ENCODE results near the gene WFDC1.

WFDC1 gene

DNA sequence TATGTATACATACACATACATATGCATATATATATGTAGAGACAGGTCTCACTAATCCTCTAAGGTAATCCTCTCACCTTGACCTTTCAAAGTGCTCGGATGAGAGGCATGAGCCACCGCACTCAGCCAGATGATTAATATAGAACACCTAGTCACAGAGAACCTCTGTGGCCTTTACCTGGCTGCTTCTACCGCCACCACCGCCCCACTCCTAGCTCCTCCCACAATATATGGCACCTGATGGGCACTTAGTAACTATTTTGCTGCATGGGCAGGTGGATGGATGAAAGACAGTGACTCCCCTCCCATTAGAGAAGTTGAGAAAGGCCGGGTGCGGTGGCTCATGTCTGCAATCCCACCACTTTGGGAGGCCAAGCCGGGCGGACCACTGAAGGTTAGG is 57.0 kb downstream of the WFDC1 start:
- no peak for DNase-seq (ENCODE audit: low read depth)

DNA sequence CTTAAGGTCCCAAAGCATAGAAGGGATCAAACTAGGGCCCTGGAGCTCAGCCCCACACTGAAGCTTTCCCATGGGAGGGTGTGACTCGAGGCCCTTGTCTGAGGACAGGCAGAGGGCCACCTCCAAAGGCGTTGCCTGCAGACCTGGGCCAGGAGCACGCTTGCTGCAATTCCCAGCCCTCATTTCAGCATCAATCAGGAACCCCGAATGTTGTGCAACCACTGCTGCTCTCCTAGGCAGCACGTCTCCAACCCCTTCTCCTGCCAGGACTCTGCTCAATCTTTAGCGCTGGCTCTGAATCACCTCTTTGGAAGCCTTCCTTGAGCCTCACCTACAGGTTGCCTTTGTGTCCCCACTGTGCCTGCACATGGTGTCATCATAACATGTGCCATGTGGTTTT is 59.6 kb downstream of the WFDC1 start:
- no peak for DNase-seq (ENCODE audit: low read depth)

DNA sequence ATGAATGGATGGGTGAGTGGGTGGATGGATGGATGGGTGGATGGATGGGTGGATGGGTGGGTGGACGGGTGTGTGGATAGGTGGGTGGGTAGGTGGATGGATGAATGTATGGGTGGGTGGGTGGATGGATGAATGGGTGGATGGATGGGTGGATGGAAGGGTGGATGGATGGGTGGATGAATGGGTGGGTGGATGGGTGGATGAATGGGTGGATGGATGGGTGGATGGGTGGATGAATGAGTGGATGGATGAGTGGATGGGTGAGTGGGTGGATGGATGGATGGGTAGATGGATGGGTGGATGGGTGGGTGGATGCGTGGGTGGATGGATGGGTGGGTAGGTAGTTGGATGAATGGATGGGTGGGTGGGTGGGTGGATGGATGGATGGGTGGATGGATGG is 60.5 kb downstream of the WFDC1 start:
- no peak for DNase-seq (ENCODE audit: low read depth)

DNA sequence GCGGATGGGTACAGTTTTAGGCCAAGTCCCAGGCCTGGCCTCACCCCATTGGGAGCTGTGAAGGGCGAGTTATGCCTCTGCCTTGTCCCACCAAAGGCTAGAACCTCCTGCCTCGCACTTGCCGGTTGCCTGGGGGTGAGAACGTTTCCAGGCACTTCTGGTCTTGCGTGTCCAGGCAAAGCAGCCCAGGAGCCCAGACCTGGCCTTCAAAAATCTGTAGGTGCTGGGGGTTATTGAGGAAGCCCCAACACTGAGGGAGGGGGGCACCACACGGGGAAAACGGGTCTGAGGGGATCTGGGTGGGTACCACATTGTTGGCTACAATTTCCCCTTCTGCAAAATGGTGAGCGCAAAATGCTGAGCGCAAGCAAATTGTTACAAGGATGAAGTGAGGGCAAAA is 61.5 kb downstream of the WFDC1 start:
- DNase-seq (ENCODE audit: low read depth), result no peak

DNA sequence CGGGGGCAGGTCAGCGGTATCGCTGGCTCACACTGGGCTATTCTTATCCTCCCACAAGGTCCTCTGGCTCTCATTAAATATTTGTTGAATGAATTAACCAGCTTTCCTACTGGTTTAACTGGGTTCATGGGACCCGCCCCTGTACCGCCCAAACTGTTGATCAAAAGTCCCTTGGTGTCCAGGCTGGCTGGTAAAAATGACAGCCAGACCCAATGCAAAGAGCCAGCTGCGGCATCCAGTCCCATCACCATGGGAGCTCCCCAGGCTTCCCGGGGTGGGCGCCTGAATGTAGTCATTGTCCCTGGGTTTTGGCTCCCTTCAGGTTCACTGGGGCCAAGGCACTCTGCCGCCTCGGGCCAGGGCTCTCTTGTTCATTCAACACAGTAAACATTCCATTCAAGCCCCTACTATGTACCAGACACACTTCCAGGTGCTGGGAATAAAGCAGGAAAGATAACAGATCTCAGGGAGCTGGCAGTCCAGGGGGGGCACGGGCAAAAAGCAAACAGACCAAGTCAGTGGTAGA is 62.0 kb downstream of the WFDC1 start:
- no peak for DNase-seq (ENCODE audit: low read depth)

DNA sequence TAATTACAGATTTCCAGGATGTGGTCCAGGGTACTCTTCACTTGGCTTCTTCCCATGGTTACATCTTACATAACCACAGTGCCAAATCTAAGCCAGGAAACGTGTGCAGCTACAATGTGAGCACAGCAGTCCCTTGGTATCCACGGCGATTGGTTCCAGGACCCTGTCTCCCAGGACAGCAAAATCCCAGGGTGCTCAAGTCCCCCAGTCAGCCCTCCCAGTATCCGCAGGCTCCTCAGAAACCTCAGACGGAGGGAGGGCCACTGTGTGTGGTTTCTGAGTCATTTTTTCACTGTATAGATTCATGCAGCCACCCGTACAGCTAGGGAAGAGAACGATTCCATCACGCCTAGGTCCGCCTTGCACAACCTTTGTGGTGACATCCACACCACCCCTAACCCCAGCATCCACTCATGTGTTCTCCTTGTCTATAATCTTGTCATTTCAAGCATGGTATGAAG is 62.5 kb downstream of the WFDC1 start:
- no peak for DNase-seq (ENCODE audit: low read depth)

DNA sequence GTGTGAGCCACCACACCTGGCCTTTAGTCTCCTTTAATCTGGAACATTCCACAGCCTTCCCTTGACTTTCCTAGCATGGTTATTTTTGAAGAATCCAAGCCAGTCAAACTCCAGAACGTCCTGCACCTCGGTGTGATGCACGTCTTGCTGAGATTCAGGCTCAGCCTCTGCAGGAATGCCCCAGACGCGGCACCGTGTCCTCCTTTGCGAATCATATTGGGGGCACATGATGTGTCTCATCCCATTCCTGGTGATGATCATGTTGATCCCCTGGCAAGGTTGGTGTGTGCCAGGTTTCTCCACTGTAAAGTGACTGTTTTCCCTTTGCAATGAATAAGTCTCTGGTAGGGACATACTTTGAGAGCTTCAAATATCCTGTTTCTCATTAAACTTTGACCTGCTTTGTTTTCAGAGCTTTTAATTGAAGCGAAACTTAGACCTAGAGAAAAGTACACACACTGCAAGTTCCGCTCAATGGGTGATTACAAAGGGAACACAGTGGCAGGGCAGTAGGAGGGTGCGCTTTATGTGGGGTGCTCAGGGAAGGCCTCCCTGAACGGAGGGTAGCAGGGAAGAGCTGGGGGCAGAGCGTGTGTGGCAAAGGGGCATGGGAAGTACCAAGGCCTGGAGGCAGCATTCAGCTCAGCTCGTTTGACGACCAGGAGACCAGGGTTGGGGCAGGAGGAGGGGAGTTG is 64.1 kb downstream of the WFDC1 start:
- no peak for DNase-seq (ENCODE audit: low read depth)

DNA sequence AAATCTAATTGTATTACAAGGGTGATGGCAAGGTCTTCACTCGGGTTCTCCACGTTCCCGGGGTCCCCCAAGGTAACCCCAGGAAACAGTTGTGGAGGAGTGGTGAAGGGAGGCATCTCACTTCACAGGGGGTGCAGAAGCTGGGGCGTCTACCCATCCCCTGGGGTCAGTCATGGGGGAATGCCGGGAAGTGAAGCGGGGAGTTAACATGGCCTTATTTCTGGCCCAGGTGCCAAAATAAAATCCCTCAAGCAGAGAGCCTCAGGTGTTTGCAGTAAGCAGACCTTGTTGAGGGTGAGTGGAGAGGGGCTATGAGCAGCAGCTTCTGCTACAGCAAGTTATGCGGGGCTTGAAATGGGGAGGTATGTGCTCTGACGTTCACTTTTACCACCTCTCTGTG is 64.6 kb downstream of the WFDC1 start:
- no peak for DNase-seq (ENCODE audit: low read depth)

DNA sequence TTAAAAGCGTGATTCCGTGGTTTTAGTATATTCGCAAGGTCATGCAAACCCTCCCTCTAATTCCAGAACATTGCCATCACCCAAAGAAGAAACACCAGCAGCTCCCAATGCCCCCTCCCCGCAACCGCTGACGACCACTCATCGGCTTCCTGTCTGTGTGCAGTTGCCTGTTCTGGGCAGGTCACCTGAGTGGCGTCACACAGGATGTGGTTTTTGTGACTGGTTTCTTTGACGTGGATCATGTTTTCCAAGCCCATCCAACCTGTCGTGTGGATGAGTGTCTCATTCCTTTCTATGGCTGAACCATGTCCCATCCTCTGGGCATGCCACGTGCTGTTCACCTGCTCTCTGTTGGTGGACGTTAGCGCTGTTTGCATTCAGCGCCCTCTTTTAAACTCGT is 65.5 kb downstream of the WFDC1 start:
- no peak for DNase-seq (ENCODE audit: low read depth)

DNA sequence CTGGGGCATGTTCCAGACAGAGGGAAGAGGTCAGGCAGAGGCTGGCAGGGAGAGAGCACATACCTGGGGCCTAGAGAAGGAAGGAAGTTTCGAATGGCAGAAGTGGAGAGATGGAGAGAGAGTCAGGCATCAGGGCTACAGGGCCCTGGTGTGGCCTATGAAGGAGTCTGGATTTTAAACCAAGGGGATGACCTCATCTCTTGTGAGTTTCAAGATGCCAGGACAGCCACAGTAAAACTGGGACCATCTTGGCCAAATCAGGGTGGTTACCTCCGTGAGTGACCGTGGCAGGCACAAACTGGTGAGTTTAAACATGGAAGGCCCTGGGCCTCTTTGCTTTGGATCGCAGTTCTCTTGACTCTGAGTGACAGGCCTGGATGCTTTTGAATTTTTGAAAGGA is 66.1 kb downstream of the WFDC1 start:
- DNase-seq (ENCODE audit: low read depth), result no peak

DNA sequence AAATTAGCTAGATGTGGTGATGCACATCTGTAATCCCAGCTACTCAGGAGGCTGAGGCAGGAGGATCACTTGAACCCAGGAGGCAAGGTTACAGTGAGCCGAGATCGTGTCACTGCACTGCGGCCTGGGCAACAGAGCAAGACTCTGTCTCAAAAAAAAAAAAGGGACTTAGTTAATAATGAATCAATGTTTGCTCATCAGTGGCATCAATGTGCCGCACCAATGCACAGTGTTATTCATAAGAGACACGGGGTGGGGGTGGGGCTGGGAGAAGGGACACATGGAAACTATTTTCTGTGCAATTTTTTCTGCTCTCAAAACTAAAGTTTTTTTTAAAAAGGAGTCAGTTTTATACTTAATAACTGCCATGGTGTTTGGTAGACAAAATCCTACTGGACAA is 66.9 kb downstream of the WFDC1 start:
- no peak for DNase-seq (ENCODE audit: low read depth)

DNA sequence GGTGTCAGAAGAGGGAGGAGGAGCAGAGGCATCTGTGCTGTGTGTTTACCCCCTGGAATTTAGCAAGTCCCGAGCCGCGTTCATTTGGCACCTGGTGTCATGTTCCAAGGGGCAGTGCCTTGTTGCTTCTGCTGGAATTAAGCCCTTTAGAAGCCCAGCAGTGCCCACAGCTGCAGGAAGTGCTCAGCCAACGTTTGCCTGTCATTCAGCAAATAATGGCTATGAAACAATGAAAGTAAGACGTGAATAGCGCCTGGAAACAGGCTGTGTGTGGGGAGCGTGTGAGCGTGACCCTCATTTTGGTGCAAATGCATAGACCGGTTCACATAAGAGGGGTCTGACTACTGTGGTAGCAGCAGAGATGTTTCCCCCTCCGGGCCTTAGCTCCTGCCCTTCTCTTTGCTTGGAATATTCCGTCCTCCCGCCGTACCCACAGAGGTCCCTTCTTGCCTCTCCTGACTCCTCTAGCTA is 67.8 kb downstream of the WFDC1 start:
- DNase-seq (ENCODE audit: low read depth), result no peak

DNA sequence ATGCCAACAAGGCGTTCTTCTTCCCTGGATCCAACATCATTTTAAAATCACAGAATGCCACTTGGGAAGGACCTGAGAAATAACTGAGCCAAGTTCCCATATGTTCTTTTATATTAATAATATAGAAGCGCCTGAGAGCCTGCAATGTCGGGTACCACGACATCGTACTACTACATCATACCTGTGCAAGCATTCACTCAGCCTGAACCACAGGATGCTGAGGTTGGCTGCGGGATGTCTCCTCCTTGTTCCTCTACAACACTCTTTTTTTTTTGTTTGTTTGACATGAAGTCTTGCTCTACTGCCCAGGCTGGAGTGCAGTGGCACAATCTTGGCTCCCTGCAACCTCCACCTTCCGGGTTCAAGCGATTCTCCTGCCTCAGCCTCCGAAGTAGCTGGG is 71.5 kb downstream of the WFDC1 start:
- no peak for DNase-seq (ENCODE audit: low read depth)

DNA sequence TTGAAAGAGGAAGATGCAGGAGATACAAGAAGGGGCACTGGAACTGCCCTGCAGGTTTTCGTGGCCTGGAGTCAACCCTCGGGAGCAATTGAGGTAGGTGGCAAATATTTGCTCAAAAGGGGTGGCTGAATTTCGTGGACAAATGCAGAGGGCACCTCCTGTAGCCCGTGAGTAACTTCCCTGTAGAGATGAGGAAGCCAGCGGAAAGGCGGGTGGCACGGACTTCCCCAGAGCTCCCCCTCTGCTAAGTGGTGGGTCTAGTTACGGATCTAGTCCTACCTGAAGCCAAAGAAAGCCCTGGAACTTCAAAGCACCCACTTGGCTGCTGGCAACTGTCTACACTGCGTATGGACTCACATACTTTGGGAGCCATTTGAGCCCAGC is 72.6 kb downstream of the WFDC1 start:
- no peak for DNase-seq (ENCODE audit: low read depth)

DNA sequence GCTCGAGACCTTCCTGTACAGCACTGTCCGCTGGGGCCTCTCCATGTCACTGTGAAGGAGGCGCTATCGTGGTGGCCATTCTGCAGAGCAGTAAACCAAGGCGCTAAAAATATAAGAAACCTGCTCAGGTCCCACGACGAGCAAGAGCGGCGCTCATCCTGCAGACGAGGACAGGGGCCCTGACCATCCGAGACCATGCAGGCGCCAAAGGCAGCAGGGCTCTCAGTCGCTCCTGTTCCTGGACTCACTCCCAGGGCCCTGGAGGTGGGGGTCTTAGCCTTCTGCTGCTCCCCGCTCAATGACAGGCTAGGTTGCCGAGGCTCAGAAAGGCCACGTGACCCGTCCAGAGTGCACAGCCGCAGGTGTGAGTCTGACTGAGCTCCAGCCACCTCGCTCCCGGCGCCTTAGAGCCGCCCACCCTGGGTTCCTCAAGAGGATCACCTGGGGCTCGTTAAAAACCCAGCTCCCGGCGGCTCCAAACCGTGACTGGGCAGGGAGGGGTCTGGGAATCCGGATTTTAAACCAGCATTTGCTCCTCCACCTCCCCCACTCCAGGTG is 73.2 kb downstream of the WFDC1 start:
- no peak for DNase-seq (ENCODE audit: low read depth)

DNA sequence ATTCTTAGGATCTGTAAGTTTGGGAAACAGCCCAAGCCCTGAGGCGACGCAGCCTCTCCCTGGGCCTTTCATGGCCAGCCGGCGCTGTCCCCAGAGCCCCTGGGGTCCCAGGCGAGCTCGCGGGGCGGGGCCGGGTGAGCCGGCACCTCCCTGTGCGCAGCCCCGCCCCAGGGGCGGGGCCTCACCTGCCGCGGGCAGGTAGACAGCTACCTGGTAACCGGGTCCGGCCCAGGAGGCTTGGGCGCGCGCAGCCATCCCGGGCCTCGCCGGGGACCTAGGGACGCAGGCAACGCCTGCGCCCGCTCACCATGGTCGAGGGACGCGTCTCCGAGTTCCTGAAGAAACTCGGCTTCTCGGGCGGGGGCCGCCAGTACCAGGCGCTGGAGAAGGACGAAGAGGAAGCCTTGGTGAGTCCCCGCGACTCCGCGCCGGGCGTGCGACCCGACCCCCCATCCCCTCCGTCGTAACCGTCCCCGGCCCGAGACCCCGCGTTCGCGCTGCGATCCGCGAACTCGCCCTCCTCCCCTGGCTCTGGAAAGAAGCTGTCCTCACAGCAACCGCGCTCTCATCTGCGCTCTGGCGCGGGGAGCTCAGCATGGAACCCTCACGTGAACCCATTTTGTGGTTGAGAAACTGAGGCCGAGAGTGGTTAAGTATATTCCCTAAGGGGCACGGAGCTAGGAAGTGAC is 73.8 kb downstream of the WFDC1 start, which contains the start of gene ATP2C2:
TSS of gene ATP2C2 (plus strand) at position 231 of the 689 bp plus-strand sequence. CDS start at position 309, 78 bp downstream.
- DNase-seq (ENCODE audit: low read depth), result no peak

DNA sequence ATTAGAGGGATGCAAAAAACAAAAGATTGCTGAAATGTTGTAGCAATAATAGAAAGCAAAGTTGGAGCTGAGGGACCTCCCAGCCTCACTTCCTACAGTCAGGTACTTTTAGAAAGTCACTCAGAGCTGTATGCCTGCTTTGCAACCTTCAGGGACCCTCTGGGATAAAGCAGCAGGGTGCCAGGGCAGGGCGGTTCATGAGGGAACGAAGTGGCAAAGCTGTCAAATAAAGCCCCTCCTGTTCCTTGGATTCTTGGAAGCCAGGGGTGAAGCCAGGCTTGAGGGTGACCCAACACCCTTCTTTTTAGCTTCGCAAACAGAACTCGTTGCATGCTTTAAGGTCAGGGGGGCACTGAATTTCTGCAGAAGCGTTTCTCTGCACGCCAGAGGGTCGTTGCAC is 74.4 kb downstream of the WFDC1 start:
- no peak for DNase-seq (ENCODE audit: low read depth)

DNA sequence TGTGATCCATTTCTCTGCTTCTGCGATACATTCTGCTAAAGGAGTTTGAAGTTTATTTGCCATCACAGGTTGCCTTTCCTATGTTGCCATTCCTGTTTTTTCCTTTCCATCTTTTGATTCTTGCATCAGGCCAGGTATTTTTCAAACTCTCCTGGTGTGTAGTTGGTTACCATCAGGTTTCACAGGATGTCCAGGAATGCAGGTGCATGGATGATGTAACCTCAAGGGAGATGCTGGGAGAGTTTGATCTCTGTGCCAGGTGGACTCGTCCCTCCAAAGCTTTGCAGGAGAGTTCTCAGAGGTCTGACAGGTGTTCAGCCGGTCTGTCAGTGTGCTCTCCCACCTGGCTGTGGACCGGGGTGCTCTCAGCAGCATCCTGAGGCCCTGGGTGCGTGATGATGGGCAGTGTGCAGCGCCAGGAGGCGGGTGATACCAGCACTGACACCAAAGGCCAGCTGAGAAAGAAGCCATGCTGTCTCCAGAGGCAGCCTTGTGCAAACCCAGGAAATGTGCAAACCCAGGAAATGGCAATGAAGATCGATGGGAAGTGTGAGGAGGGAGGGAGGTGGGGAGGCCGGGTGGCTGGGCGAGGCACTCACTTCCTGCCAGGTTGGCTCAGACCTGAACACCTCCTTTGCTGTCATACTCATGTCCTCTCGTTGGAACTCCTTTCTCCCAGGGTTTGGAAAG is 75.4 kb downstream of the WFDC1 start:
- DNase-seq (ENCODE audit: low read depth), result no peak

DNA sequence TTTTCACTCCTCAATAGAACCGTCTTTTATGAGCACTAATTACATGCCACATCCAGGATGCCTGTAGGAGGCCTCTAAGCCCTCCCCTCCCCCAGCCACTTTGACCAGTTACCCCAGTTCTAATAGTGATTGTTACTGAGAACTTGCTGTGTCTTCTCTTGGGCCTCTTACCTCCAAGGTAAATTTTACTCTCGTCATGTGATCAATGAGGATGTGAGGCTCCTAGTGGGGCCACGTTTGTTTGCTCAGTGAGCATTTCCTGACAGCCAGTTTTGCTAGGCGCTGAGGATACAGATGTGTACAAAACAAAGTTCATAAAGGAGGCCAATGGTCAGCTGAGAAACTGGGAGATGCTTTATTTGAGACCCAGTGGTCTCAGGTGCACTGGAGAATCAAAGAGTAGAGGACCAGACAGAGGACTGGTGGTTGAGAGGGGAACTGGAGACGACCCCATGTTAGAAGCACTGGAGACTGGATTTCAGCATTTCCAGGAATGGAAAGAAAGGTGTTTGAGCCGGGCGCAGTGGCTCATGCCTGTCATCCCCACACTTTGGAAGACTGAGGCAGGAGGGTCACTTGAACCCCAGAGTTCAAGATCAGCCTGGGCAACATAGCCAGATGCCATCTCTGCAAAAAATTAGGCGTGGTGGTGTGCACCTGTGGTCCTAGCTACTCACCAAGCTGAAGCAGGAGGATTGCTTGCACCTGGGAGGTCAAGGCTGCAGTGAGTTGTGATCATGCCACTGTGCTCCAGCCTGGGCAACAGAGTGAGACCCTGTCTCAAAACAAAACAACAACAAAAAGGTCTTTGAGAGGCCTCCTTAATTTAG is 76.3 kb downstream of the WFDC1 start:
- DNase-seq (ENCODE audit: low read depth), result no peak

DNA sequence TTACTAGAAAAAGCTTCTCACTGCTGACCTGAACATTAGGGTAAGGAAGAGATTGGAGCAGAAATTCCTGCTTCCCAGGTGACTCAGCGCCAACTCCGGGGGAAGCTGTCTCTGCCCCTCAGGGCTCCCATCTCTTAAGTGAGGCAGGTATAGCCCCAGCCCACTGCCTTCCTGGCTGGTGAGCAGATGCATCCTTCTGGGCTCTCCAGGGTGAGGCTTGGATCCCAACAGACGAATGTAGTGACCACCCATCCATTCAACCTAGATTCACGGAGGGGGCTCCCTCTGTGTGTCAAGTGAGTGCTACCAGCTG is 76.8 kb downstream of the WFDC1 start:
- no peak for DNase-seq (ENCODE audit: low read depth)

DNA sequence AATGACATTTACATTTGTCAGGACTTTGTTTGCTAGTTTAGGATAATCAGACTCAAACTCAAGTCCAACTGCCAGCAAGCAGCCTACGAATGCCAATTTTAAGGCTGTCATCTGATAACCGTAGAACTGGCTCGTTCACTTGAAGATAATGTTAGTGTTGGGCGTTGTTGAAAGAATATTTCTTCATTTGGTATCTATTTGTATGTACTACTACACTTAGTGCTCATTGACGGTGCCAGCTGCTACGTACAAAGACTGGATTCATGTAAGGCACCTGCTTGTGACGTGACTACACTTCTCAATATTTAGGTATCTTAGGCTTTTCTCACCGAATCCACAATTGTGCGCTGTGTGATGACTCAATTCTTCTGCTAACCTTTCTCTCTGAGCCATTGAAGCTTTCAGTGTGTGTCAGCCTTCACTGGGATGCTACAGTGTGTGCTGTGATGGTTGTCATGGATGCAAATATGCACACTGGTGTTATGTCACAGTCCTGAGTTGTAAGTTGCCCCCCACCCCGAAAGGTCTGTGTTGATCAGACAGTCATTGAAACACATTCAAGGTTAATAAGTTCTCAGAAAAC is 79.3 kb downstream of the WFDC1 start:
- no peak for DNase-seq (ENCODE audit: low read depth)
